B cell (primary cell): ENCODE measurements around the gene ADARB2. TPM values are rescaled to one million over a fixed set of nuclear protein-coding genes. Genes with fewer than 3 reads are reported as not detected.

Experiments used
- ATAC-seq: fragments of 200-7000 bp; cut with Tn5 transposase; one replicate; pipeline ENCODE4 v1.10.0; 2021; ENCODE audit warnings: low read depth, mild to moderate bottlenecking, moderate number of reproducible peaks, moderate library complexity
- CTCF ChIA-PET: fragments of 350-600 bp; sonication (Branson Sonifier 250); formaldehyde crosslinking; loops from one replicate; lab custom pipeline; 2021; ENCODE audit warnings: antibody characterized with exemption, inconsistent platforms; lab: Charles Lee
- POLR2A ChIA-PET: fragments of 350-600 bp; sonication (Branson Sonifier 250); formaldehyde crosslinking; loops from one replicate; lab custom pipeline; 2021; ENCODE audit warnings: antibody characterized with exemption; lab: Charles Lee
- DNase-seq: peaks from one replicate; pipeline ENCODE4 v3.0.0; 2013
- H2AFZ ChIP-seq: 2 replicates; pipeline ENCODE4 v1.6.1; 2012; ENCODE audit warnings: mild to moderate bottlenecking, low read depth, low read length; ENCODE audit not compliant: insufficient read depth, poor library complexity, severe bottlenecking
- H3K27ac ChIP-seq, 2 donors: 1 replicate in 1 of 2; 2 replicates in 1 of 2; pipeline ENCODE4 v1.5.1; 2012 to 2013; ENCODE audit warnings: low read length in 2 of 2, mild to moderate bottlenecking in 2 of 2, moderate library complexity in 1 of 2
- H3K27me3 ChIP-seq, 4 experiments: fragments of 200-600 bp in 1 of 4; sonication (generic) in 1 of 4; replicated peaks in 1 of 4; 1 replicate in 2 of 4; 2 replicates in 2 of 4; pipeline versions ENCODE4 v1.6.1 to v1.7.0; 2013 to 2016; ENCODE audit warnings: low read length in 3 of 4, mild to moderate bottlenecking in 2 of 4, mixed read lengths in 1 of 4, moderate library complexity in 1 of 4; ENCODE audit not compliant: insufficient read depth in 4 of 4, control insufficient read depth in 3 of 4; ENCODE audit errors: control extremely low read depth in 1 of 4
- H3K36me3 ChIP-seq, 2 experiments: replicated peaks in 1 of 2; 1 replicate in 1 of 2; 2 replicates in 1 of 2; pipeline versions ENCODE4 v1.6.1 to v1.7.1; 2013; ENCODE audit warnings: low read length in 1 of 2; ENCODE audit not compliant: insufficient read depth in 2 of 2, control insufficient read depth in 1 of 2; ENCODE audit errors: control extremely low read depth in 1 of 2, extremely low read depth in 1 of 2
- H3K4me1 ChIP-seq, 2 donors: fragments of 200-600 bp in 1 of 2; sonication (generic) in 1 of 2; 1 replicate in 1 of 2; 2 replicates in 1 of 2; pipeline versions ENCODE4 v1.5.1 to v1.6.1; 2013 to 2017; ENCODE audit warnings: low read length in 2 of 2; ENCODE audit not compliant: control insufficient read depth in 2 of 2, insufficient read depth in 2 of 2
- H3K4me2 ChIP-seq: replicated peaks from 2 replicates; pipeline ENCODE3; 2012; ENCODE audit warnings: mild to moderate bottlenecking, low read depth, low read length; ENCODE audit not compliant: poor library complexity, severe bottlenecking
- H3K4me3 ChIP-seq, 5 experiments: fragments of 200-600 bp in 1 of 5; sonication (generic) in 1 of 5; 1 replicate in 3 of 5; 2 replicates in 2 of 5; pipeline versions ENCODE4 v1.5.1 to v1.7.0; 2011 to 2016; ENCODE audit warnings: low read length in 4 of 5, mild to moderate bottlenecking in 4 of 5, low read depth in 2 of 5, control low read depth in 1 of 5, moderate library complexity in 1 of 5; ENCODE audit not compliant: insufficient read depth in 1 of 5; ENCODE audit errors: control extremely low read depth in 1 of 5, extremely low read depth in 1 of 5
- H3K79me2 ChIP-seq: fragments of 200-600 bp; sonication (generic); one replicate; pipeline ENCODE4 v1.6.0; 2016; ENCODE audit warnings: low read length; ENCODE audit not compliant: control insufficient read depth, insufficient read depth
- H3K9ac ChIP-seq: fragments of 200-600 bp; sonication (generic); 2 replicates; pipeline ENCODE4 v1.6.1; 2017; ENCODE audit warnings: mild to moderate bottlenecking, low read length, moderate library complexity
- H3K9me3 ChIP-seq, 3 donors: one replicate each; pipeline versions ENCODE4 v1.6.1 to v1.7.1; 2013; ENCODE audit warnings: low read length in 2 of 3; ENCODE audit not compliant: control insufficient read depth in 2 of 3, insufficient read depth in 1 of 3; ENCODE audit errors: control extremely low read depth in 1 of 3
- H4K20me1 ChIP-seq: 2 replicates; pipeline ENCODE4 v1.6.0; 2012; ENCODE audit warnings: mild to moderate bottlenecking, low read length; ENCODE audit not compliant: insufficient read depth, control insufficient read depth, poor library complexity, severe bottlenecking
- H3K27ac Mint-ChIP-seq: one replicate; pipeline ENCODE4 v1.8.0; 2021; ENCODE audit warnings: mixed read lengths
- H3K27me3 Mint-ChIP-seq: one replicate; pipeline ENCODE4 v1.8.0; 2021; ENCODE audit warnings: mixed read lengths
- H3K4me1 Mint-ChIP-seq: one replicate; pipeline ENCODE4 v1.8.0; 2021; ENCODE audit warnings: mixed read lengths
- H3K4me3 Mint-ChIP-seq: one replicate; pipeline ENCODE4 v1.8.0; 2021; ENCODE audit warnings: mixed read lengths
- H3K9me3 Mint-ChIP-seq: one replicate; pipeline ENCODE4 v1.8.0; 2022; ENCODE audit warnings: mixed read lengths; ENCODE audit not compliant: insufficient read depth
- CTCF ChIP-seq: fragments of 200-600 bp; IDR thresholded peaks from one replicate; pipeline ENCODE4 v1.8.0; 2022; ENCODE audit warnings: antibody characterized with exemption, mild to moderate bottlenecking
- EZH2 ChIP-seq: IDR thresholded peaks from 2 replicates; pipeline ENCODE4 v1.6.1; 2012; ENCODE audit warnings: borderline replicate concordance, low read depth, mild to moderate bottlenecking, moderate library complexity, low read length; ENCODE audit not compliant: insufficient read depth, poor library complexity, severe bottlenecking
- WGBS: methylation state at CpG from one replicate; pipeline ENCODE4 v1.1.5; 2013; ENCODE audit warnings: missing lambda C conversion rate; ENCODE audit not compliant: insufficient coverage; 5-methylcytosine and 5-hydroxymethylcytosine counted together
- intact Hi-C: fragments of 100-400 bp; cut with micrococcal nuclease; formaldehyde crosslinking; loops from one replicate; pipeline ENCODE4 v1.10.0; 2022
- polyA plus RNA-seq: library from polyadenylated mRNA; depleted of rRNA; stranded (reverse); fragments of >200 nt; gene quantifications from 2 replicates; pipeline ENCODE4 v1.2.3, GENCODE V29; 2012
- total RNA-seq, 2 donors: library from RNA; stranded (reverse); fragments of 120-200 nt in 1 of 2; gene quantifications; 1 replicate in 1 of 2; 2 replicates in 1 of 2; pipeline versions ENCODE4 v1.2.3 to v1.2.4, GENCODE V29; 2013 to 2022

Gene ADARB2
- total and polyA plus RNA-seq, 2 donors (not counting 1 experiment from before 2014, with no cell fraction given) = 0.13 to 0.96 TPM

GRCh38 chr10:1381339-1381738 lies 356.0 kb downstream of the ADARB2 start:
- peaks cover 0 to 6% (median 2%) of the 10 kb centered on the region in 3 donors for H3K9me3 ChIP-seq
- ATAC-seq (no peak), DNase-seq (no peak)
- no peaks in the 10 kb centered on the region for H3K4me1 Mint-ChIP-seq
- 92% methylated on average over 4 of the region's 5 CpGs for WGBS
- ChIA-PET CTCF (no interaction called here), POLR2A (no interaction called here)
- H3K27me3 ChIP-seq = peaks cover 0 to 37% (median 7%) of the 10 kb centered on the region in 4 experiments
- H3K4me1 ChIP-seq = no peaks in the 10 kb centered on the region
- H3K4me3 Mint-ChIP-seq = no peak overlapping the region
- H3K4me3 ChIP-seq = no peak overlapping the region
- no peak overlapping the region for H3K27ac ChIP-seq
- H3K27me3 Mint-ChIP-seq = peaks cover 59% of the 10 kb centered on the region
- H3K9ac ChIP-seq = no peak overlapping the region
- H4K20me1 ChIP-seq = no peaks in the 10 kb centered on the region
- intact Hi-C loops = no loop called here
- no peak overlapping the region for H2AFZ ChIP-seq
- TF ChIP-seq EZH2 (no peak), CTCF (no peak)
- no peaks in the 10 kb centered on the region for H3K79me2 ChIP-seq
- peaks cover under 1% of the 10 kb centered on the region for H3K9me3 Mint-ChIP-seq
- no peaks in the 10 kb centered on the region for H3K36me3 ChIP-seq
- no peak overlapping the region for H3K27ac Mint-ChIP-seq
- no peak overlapping the region for H3K4me2 ChIP-seq

- Histone ChIP-seq H4K20me1 (no peaks in the 10 kb centered on the region), H3K79me2 (no peaks in the 10 kb centered on the region), H3K4me2 (no peak overlapping the region), H3K27me3 (peaks cover 0 to 37% (median 7%) of the 10 kb centered on the region in 4 experiments), H3K9me3 (peaks cover 0 to 8% (median 0%) of the 10 kb centered on the region in 3 donors), H2AFZ (no peak overlapping the region), H3K27ac (no peak overlapping the region), H3K36me3 (no peaks in the 10 kb centered on the region), H3K9ac (no peak overlapping the region), H3K4me3 (no peak overlapping the region), H3K4me1 (no peaks in the 10 kb centered on the region)
- no peak overlapping the region for H3K27ac Mint-ChIP-seq
- CTCF ChIA-PET = no interaction called here
- intact Hi-C loops = no loop called here
- no peak overlapping the region for H3K4me3 Mint-ChIP-seq
- no peak for ATAC-seq
- DNase-seq = no peak
- H3K9me3 Mint-ChIP-seq = no peaks in the 10 kb centered on the region
- POLR2A ChIA-PET = no interaction called here
- peaks cover 62% of the 10 kb centered on the region for H3K27me3 Mint-ChIP-seq
- TF ChIP-seq EZH2 (no peak), CTCF (no peak)
- H3K4me1 Mint-ChIP-seq = no peaks in the 10 kb centered on the region
- WGBS = 76% methylated on average over 14 of the region's 16 CpGs
Measured at GRCh38 chr10:1380088-1380671, 357.1 kb downstream of the ADARB2 start.
